ENCODE measurements around the gene MTHFD2L. TPM values are rescaled to one million over a fixed set of nuclear protein-coding genes. Genes with fewer than 3 reads are reported as not detected.

MTHFD2L gene
- total RNA-seq, 1 donor from 2014 or later = 13.8 TPM

DNA sequence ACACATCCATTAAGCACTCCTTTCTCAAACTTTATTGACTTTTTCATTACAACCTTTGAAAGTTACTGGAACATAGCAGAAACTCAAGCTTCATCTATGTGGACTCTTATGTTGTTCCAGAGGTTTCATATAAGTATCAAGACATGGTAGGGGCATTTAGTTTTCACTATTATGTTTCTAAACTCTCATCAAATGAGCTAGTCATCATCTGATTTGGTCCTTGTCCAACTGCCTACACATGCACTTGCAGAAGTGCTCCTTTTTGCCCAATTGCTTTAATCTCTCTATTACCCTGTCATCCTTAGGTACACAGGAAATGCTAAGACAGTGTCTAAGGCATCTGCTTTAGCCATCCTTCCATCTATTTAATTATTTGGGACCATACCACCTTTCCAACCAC lies 108.2 kb downstream of the MTHFD2L start:
- TF ChIP-seq, protein P1, sequence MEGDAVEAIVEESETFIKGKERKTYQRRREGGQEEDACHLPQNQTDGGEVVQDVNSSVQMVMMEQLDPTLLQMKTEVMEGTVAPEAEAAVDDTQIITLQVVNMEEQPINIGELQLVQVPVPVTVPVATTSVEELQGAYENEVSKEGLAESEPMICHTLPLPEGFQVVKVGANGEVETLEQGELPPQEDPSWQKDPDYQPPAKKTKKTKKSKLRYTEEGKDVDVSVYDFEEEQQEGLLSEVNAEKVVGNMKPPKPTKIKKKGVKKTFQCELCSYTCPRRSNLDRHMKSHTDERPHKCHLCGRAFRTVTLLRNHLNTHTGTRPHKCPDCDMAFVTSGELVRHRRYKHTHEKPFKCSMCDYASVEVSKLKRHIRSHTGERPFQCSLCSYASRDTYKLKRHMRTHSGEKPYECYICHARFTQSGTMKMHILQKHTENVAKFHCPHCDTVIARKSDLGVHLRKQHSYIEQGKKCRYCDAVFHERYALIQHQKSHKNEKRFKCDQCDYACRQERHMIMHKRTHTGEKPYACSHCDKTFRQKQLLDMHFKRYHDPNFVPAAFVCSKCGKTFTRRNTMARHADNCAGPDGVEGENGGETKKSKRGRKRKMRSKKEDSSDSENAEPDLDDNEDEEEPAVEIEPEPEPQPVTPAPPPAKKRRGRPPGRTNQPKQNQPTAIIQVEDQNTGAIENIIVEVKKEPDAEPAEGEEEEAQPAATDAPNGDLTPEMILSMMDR (IDR thresholded peaks at IDR 0.05; ENCODE audit: borderline replicate concordance) = no peak
- intact Hi-C loops (cut with micrococcal nuclease) = no loop called here
- Histone ChIP-seq H3K27ac (replicated peaks) (no peak overlapping the region), H3K9me3 (replicated peaks) (peaks cover 2% of the 10 kb centered on the region), H3K36me3 (no peaks in the 10 kb centered on the region), H3K4me3 (no peak overlapping the region), H3K4me1 (no peaks in the 10 kb centered on the region), H3K27me3 (ENCODE audit: low read depth) (no peaks in the 10 kb centered on the region)
- DNase-seq = no peak

DNA sequence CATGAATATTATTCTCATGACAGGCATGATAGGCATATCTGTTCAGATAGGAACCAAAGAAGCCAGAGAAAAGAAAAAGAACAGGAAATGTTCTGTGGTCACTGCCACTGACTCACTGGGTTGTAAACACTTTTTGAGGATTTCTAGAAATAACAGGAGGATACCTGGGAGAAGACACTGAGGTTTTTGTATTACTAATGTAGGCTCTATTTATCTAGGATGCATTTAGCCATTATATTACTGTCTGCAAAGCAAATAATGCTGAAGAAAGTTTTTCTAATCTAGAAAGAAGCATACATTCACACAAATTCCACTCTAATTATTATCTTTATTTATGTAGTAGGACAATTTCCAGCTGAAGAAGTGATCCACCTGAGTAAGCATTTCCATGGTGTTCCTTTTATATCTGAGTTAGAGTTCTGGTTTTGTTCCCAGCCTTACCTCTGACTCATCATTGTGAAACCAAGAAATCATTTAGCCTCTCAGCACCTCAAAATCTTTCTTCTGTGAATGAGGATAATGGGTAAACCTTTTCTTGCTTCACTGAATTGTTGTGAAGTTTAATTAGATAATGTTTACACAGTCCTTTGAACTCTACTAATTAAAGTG lies 110.2 kb downstream of the MTHFD2L start:
- Histone ChIP-seq H3K9me3 (replicated peaks) (peaks cover 5% of the 10 kb centered on the region), H3K4me1 (no peaks in the 10 kb centered on the region), H3K27me3 (ENCODE audit: low read depth) (no peaks in the 10 kb centered on the region), H3K4me3 (no peak overlapping the region), H3K36me3 (no peaks in the 10 kb centered on the region), H3K27ac (replicated peaks) (no peak overlapping the region)
- TF ChIP-seq, protein P1 (IDR thresholded peaks at IDR 0.05; ENCODE audit: borderline replicate concordance) = no peak
- intact Hi-C loops (cut with micrococcal nuclease) = no loop called here
- no peak for DNase-seq

DNA sequence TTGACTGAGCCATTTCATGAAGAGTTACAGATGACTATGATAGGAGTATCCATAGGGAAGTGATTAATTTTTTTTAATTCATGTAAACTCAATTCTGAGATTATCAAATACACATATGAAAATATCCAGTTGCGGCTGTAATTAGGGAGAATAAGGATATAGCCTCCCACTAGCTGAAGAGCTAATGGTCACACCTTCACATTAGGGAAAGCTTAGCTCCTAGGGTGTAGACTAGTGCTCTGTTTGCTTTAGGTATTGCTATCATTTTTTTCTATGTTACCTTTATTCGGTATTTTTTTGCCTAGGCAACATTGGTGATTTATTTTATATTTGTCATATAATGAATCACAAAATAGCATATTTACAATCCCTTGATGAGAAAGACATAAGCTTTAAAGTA lies 110.7 kb downstream of the MTHFD2L start:
- no peak overlapping the region for H3K4me3 ChIP-seq
- H3K9me3 ChIP-seq (replicated peaks) = peaks cover 5% of the 10 kb centered on the region
- DNase-seq = no peak
- intact Hi-C loops (cut with micrococcal nuclease) = no loop called here
- H3K4me1 ChIP-seq = no peaks in the 10 kb centered on the region
- H3K36me3 ChIP-seq = no peaks in the 10 kb centered on the region
- no peaks in the 10 kb centered on the region for H3K27me3 ChIP-seq (ENCODE audit: low read depth)
- H3K27ac ChIP-seq (replicated peaks) = no peak overlapping the region
- TF ChIP-seq, protein P1 (IDR thresholded peaks at IDR 0.05; ENCODE audit: borderline replicate concordance) = no peak

DNA sequence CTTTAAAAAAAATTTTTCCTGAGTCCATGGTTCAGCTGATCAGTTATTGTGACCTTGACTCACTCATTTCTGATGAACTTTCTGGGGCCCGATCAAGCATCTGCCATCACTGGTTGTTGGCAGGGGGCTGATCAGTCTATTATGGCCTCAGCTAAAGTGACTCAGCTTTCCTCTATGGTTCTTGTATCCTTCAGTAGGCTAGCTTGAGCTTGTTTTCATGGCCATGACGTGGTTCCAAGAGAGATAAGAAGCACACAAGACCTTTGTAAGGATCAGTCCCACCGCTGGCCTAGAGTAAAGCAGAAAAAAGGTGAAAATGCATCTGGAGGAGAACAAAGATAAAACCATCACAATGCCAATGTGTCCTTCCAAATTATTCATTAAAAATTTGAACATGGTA lies 120.6 kb downstream of the MTHFD2L start:
- no peaks in the 10 kb centered on the region for H3K9me3 ChIP-seq (replicated peaks)
- no peak for DNase-seq
- no peaks in the 10 kb centered on the region for H3K4me1 ChIP-seq
- no peaks in the 10 kb centered on the region for H3K36me3 ChIP-seq
- no peak overlapping the region for H3K4me3 ChIP-seq
- H3K27me3 ChIP-seq (ENCODE audit: low read depth) = no peaks in the 10 kb centered on the region
- no peak overlapping the region for H3K27ac ChIP-seq (replicated peaks)
- intact Hi-C loops (cut with micrococcal nuclease) = no loop called here
- TF ChIP-seq, protein P1 (IDR thresholded peaks at IDR 0.05; ENCODE audit: borderline replicate concordance) = no peak

DNA sequence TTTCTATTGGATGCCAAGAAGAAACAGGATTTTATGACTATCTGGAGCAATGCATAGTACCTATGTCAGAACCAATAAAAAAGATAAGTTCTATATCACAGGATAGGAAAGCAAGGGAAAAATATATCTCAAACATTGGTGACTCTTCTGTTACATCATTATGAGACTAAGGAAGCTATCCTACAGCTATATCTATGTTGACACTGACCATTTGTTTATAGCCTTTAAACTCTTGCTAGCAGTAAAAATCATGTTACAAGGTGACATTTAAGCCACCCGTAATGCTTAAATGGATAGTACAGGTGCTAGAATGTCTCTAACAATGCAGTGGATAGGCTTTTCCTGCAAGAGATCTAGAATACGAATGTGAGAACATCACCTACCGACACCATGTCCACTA lies 121.8 kb downstream of the MTHFD2L start:
- intact Hi-C loops (cut with micrococcal nuclease) = no loop called here
- Histone ChIP-seq H3K27ac (replicated peaks) (no peak overlapping the region), H3K4me3 (no peak overlapping the region), H3K27me3 (ENCODE audit: low read depth) (no peaks in the 10 kb centered on the region), H3K9me3 (replicated peaks) (no peaks in the 10 kb centered on the region), H3K36me3 (no peaks in the 10 kb centered on the region), H3K4me1 (no peaks in the 10 kb centered on the region)
- DNase-seq = no peak
- TF ChIP-seq, protein P1 (IDR thresholded peaks at IDR 0.05; ENCODE audit: borderline replicate concordance) = no peak

All from left ventricle myocardium inferior (tissue), 1 donor.